ENCODE data around the gene ARSI. TPM values are rescaled to one million over a fixed set of nuclear protein-coding genes. Genes with fewer than 3 reads are reported as not detected.

Gene ARSI
- total and polyA plus RNA-seq, 5 donors from 2014 or later = not detected

GRCh38 chr5:150293091-150293941, 9.4 kb downstream of the ARSI start:
- Mint-ChIP-seq H3K9me3 (no peaks in the 10 kb centered on the region), H3K36me3 (no peaks in the 10 kb centered on the region), H3K27ac (peak overlapping the region in 1 of 3 donors; percentile 16), H3K27me3 (peaks cover 4% of the 10 kb centered on the region), H3K4me1 (no peaks in the 10 kb centered on the region), H3K4me3 (no peak overlapping the region)
- DNase-seq (no peak), ATAC-seq (ENCODE audit: low read depth in 2 of 2) (no peak)
- no peaks in the 10 kb centered on the region for H3K4me1 ChIP-seq (ENCODE audit: control insufficient read depth, insufficient read depth, low read length, poor library complexity, severe bottlenecking)
- no peaks in the 10 kb centered on the region for H3K9me3 ChIP-seq (ENCODE audit: control insufficient read depth in 2 of 2, low read length in 2 of 2)
- no peak overlapping the region for H3K27ac ChIP-seq (ENCODE audit: insufficient read depth, low read length, poor library complexity, severe bottlenecking)
- no peaks in the 10 kb centered on the region for H3K36me3 ChIP-seq (ENCODE audit: control insufficient read depth, insufficient read depth, low read length)
- no peaks in the 10 kb centered on the region for H3K27me3 ChIP-seq (ENCODE audit: control insufficient read depth, insufficient read depth, low read length)
- no peak overlapping the region for H3K4me3 ChIP-seq (ENCODE audit: low read depth, low read length)

GRCh38 chr5:150291388-150292385, 11.0 kb downstream of the ARSI start:
- Histone ChIP-seq H3K36me3 (ENCODE audit: control insufficient read depth, insufficient read depth, low read length) (no peaks in the 10 kb centered on the region), H3K4me1 (ENCODE audit: control insufficient read depth, insufficient read depth, low read length, poor library complexity, severe bottlenecking) (no peaks in the 10 kb centered on the region), H3K27ac (ENCODE audit: insufficient read depth, low read length, poor library complexity, severe bottlenecking) (no peak overlapping the region), H3K27me3 (ENCODE audit: control insufficient read depth, insufficient read depth, low read length) (no peaks in the 10 kb centered on the region), H3K9me3 (ENCODE audit: control insufficient read depth in 2 of 2, low read length in 2 of 2) (no peaks in the 10 kb centered on the region), H3K4me3 (ENCODE audit: low read depth, low read length) (no peak overlapping the region)
- ATAC-seq (ENCODE audit: low read depth in 2 of 2) = no peak
- H3K4me3 Mint-ChIP-seq = no peak overlapping the region
- no peaks in the 10 kb centered on the region for H3K36me3 Mint-ChIP-seq
- DNase-seq = no peak
- no peaks in the 10 kb centered on the region for H3K9me3 Mint-ChIP-seq
- H3K4me1 Mint-ChIP-seq = no peaks in the 10 kb centered on the region
- no peak overlapping the region for H3K27ac Mint-ChIP-seq
- peaks cover 4% of the 10 kb centered on the region for H3K27me3 Mint-ChIP-seq

GRCh38 chr5:150289551-150290390, 12.9 kb downstream of the ARSI start, which contains the start of gene CAMK2A:
CAMK2A (minus strand) TSS chr5:150289773; CDS start chr5:150289625, 148 bp downstream.
- Mint-ChIP-seq H3K4me3 (no peak within 1 kb of the TSS), H3K9me3 (no peaks in the 10 kb centered on the region), H3K36me3 (no peaks in the 10 kb centered on the region), H3K4me1 (no peaks in the 10 kb centered on the region), H3K27ac (peak within 1 kb of the TSS in 1 of 3 donors; percentile 20), H3K27me3 (no peaks in the 10 kb centered on the region)
- Histone ChIP-seq H3K4me1 (ENCODE audit: control insufficient read depth, insufficient read depth, low read length, poor library complexity, severe bottlenecking) (no peaks in the 10 kb centered on the region), H3K4me3 (ENCODE audit: low read depth, low read length) (no peak within 1 kb of the TSS), H3K36me3 (ENCODE audit: control insufficient read depth, insufficient read depth, low read length) (no peaks in the 10 kb centered on the region), H3K27ac (ENCODE audit: insufficient read depth, low read length, poor library complexity, severe bottlenecking) (no peak within 1 kb of the TSS), H3K27me3 (ENCODE audit: control insufficient read depth, insufficient read depth, low read length) (no peaks in the 10 kb centered on the region), H3K9me3 (ENCODE audit: control insufficient read depth in 2 of 2, low read length in 2 of 2) (no peaks in the 10 kb centered on the region)
- no peak for ATAC-seq (ENCODE audit: low read depth in 2 of 2)
- no peak for DNase-seq

GRCh38 chr5:150288791-150289190, 13.9 kb downstream of the ARSI start:
- H3K4me1 Mint-ChIP-seq = no peaks in the 10 kb centered on the region
- no peak overlapping the region for H3K27ac ChIP-seq (ENCODE audit: insufficient read depth, low read length, poor library complexity, severe bottlenecking)
- no peaks in the 10 kb centered on the region for H3K27me3 Mint-ChIP-seq
- no peaks in the 10 kb centered on the region for H3K4me1 ChIP-seq (ENCODE audit: control insufficient read depth, insufficient read depth, low read length, poor library complexity, severe bottlenecking)
- no peaks in the 10 kb centered on the region for H3K9me3 Mint-ChIP-seq
- no peaks in the 10 kb centered on the region for H3K9me3 ChIP-seq (ENCODE audit: control insufficient read depth in 2 of 2, low read length in 2 of 2)
- H3K36me3 ChIP-seq (ENCODE audit: control insufficient read depth, insufficient read depth, low read length) = no peaks in the 10 kb centered on the region
- no peak overlapping the region for H3K4me3 ChIP-seq (ENCODE audit: low read depth, low read length)
- ATAC-seq (ENCODE audit: low read depth in 2 of 2) (no peak), DNase-seq (no peak)
- no peaks in the 10 kb centered on the region for H3K27me3 ChIP-seq (ENCODE audit: control insufficient read depth, insufficient read depth, low read length)
- H3K36me3 Mint-ChIP-seq = no peaks in the 10 kb centered on the region
- no peak overlapping the region for H3K4me3 Mint-ChIP-seq
- H3K27ac Mint-ChIP-seq = no peak overlapping the region

- Histone ChIP-seq H3K36me3 (ENCODE audit: control insufficient read depth, insufficient read depth, low read length) (no peaks in the 10 kb centered on the region), H3K9me3 (ENCODE audit: control insufficient read depth in 2 of 2, low read length in 2 of 2) (no peaks in the 10 kb centered on the region), H3K27me3 (ENCODE audit: control insufficient read depth, insufficient read depth, low read length) (no peaks in the 10 kb centered on the region), H3K27ac (ENCODE audit: insufficient read depth, low read length, poor library complexity, severe bottlenecking) (no peak overlapping the region), H3K4me1 (ENCODE audit: control insufficient read depth, insufficient read depth, low read length, poor library complexity, severe bottlenecking) (no peaks in the 10 kb centered on the region), H3K4me3 (ENCODE audit: low read depth, low read length) (no peak overlapping the region)
- DNase-seq (no peak), ATAC-seq (ENCODE audit: low read depth in 2 of 2) (no peak)
- H3K4me3 Mint-ChIP-seq = no peak overlapping the region
- H3K4me1 Mint-ChIP-seq = no peaks in the 10 kb centered on the region
- H3K27me3 Mint-ChIP-seq = no peaks in the 10 kb centered on the region
- H3K36me3 Mint-ChIP-seq = no peaks in the 10 kb centered on the region
- H3K27ac Mint-ChIP-seq = no peak overlapping the region
- no peaks in the 10 kb centered on the region for H3K9me3 Mint-ChIP-seq
Observed at GRCh38 chr5:150288361-150288760, 14.3 kb downstream of the ARSI start.

- Histone ChIP-seq H3K27ac (ENCODE audit: insufficient read depth, low read length, poor library complexity, severe bottlenecking) (no peak overlapping the region), H3K36me3 (ENCODE audit: control insufficient read depth, insufficient read depth, low read length) (no peaks in the 10 kb centered on the region), H3K4me3 (ENCODE audit: low read depth, low read length) (no peak overlapping the region), H3K27me3 (ENCODE audit: control insufficient read depth, insufficient read depth, low read length) (no peaks in the 10 kb centered on the region), H3K9me3 (ENCODE audit: control insufficient read depth in 2 of 2, low read length in 2 of 2) (no peaks in the 10 kb centered on the region), H3K4me1 (ENCODE audit: control insufficient read depth, insufficient read depth, low read length, poor library complexity, severe bottlenecking) (no peaks in the 10 kb centered on the region)
- DNase-seq (peak in 1 of 3 donors; percentile 5), ATAC-seq (ENCODE audit: low read depth in 2 of 2) (peak in 1 of 2 donors; percentile 49)
- Mint-ChIP-seq H3K27ac (no peak overlapping the region), H3K9me3 (no peaks in the 10 kb centered on the region), H3K4me1 (no peaks in the 10 kb centered on the region), H3K27me3 (no peaks in the 10 kb centered on the region), H3K4me3 (no peak overlapping the region), H3K36me3 (no peaks in the 10 kb centered on the region)
Observed at GRCh38 chr5:150286820-150287219, 15.9 kb downstream of the ARSI start.

GRCh38 chr5:150285114-150285513, 17.6 kb downstream of the ARSI start:
- no peak overlapping the region for H3K4me3 ChIP-seq (ENCODE audit: low read depth, low read length)

More at GRCh38 chr5:150285114-150285513, 17.6 kb downstream of the ARSI start:
- Mint-ChIP-seq H3K36me3 (no peaks in the 10 kb centered on the region), H3K4me1 (no peaks in the 10 kb centered on the region), H3K4me3 (no peak overlapping the region), H3K27me3 (no peaks in the 10 kb centered on the region), H3K9me3 (no peaks in the 10 kb centered on the region), H3K27ac (no peak overlapping the region)
- no peaks in the 10 kb centered on the region for H3K9me3 ChIP-seq (ENCODE audit: control insufficient read depth in 2 of 2, low read length in 2 of 2)
- H3K4me1 ChIP-seq (ENCODE audit: control insufficient read depth, insufficient read depth, low read length, poor library complexity, severe bottlenecking) = no peaks in the 10 kb centered on the region
- ATAC-seq (ENCODE audit: low read depth in 2 of 2) (no peak), DNase-seq (no peak)
- no peak overlapping the region for H3K27ac ChIP-seq (ENCODE audit: insufficient read depth, low read length, poor library complexity, severe bottlenecking)
- no peaks in the 10 kb centered on the region for H3K27me3 ChIP-seq (ENCODE audit: control insufficient read depth, insufficient read depth, low read length)
- no peaks in the 10 kb centered on the region for H3K36me3 ChIP-seq (ENCODE audit: control insufficient read depth, insufficient read depth, low read length)
